SU-DHL-6 (cell line): Measurements from ENCODE around the gene ZFP1.

Experiments
- EZH2phosphoT487 ChIP-seq: fragments of 200-600 bp; sonication (generic), shearing (Covaris generic); conservative IDR thresholded peaks from 2 replicates; pipeline ENCODE4 v1.6.1; 2018; ENCODE audit warnings: mild to moderate bottlenecking, antibody characterized with exemption, low read length, moderate library complexity, mixed read lengths
- TF ChIP-seq, protein P1 (sequence below): fragments of 200-600 bp; sonication (generic); IDR thresholded peaks from one replicate; pipeline ENCODE4 v1.5.1; 2017; ENCODE audit warnings: antibody characterized with exemption, mild to moderate bottlenecking, low read length, moderate library complexity; ENCODE audit not compliant: insufficient read depth, poor library complexity, severe bottlenecking

GRCh38 chr16:75208861-75209505, 60.7 kb downstream of the ZFP1 start:
- TF ChIP-seq, protein P1, sequence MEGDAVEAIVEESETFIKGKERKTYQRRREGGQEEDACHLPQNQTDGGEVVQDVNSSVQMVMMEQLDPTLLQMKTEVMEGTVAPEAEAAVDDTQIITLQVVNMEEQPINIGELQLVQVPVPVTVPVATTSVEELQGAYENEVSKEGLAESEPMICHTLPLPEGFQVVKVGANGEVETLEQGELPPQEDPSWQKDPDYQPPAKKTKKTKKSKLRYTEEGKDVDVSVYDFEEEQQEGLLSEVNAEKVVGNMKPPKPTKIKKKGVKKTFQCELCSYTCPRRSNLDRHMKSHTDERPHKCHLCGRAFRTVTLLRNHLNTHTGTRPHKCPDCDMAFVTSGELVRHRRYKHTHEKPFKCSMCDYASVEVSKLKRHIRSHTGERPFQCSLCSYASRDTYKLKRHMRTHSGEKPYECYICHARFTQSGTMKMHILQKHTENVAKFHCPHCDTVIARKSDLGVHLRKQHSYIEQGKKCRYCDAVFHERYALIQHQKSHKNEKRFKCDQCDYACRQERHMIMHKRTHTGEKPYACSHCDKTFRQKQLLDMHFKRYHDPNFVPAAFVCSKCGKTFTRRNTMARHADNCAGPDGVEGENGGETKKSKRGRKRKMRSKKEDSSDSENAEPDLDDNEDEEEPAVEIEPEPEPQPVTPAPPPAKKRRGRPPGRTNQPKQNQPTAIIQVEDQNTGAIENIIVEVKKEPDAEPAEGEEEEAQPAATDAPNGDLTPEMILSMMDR = no peak
- TF ChIP-seq EZH2phosphoT487 = no peak
